ENCODE measurements around the gene NHSL2. TPM values are rescaled to one million over a fixed set of nuclear protein-coding genes. Genes with fewer than 3 reads are reported as not detected.

NHSL2 gene
- total RNA-seq, 2 experiments from 2014 or later = 0.21 to 0.50 TPM

DNA sequence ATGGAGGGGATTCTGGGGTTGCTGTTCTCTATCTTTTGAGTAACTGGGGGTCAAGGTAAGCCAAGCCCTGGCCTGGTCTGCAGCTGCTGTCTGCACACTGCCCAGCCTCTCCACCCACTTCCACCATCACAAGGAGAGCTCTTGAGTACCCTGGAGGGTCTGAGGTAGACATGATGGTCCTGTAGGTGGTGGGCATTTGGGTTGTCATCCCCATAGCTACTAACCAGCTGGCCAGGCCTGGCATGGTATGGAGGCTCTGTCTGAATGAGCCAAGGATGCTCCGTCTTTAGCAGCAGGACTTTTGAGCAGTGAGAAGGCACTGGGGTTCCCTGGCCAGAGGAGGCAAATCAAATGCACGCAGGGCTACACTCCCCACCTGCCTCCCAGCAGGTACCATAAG is 82.7 kb downstream of the NHSL2 start:
- CTCF ChIA-PET = interaction anchor here (0.7 kb wide), 2 partner anchors 28 to 1021 kb away, joined by 3 to 9 read pairs; no protein-coding TSS in a partner anchor
- H3K27me3 Mint-ChIP-seq = no peaks in the 10 kb centered on the region
- DNase-seq = no peak
- POLR2A ChIA-PET = interaction anchor here (0.6 kb wide), 1 partner anchor 68 kb away, joined by 3 read pairs; no protein-coding TSS in a partner anchor
- H3K4me1 Mint-ChIP-seq = peaks cover 10% of the 10 kb centered on the region
- no peak overlapping the region for H3K4me3 Mint-ChIP-seq
- H3K36me3 Mint-ChIP-seq (ENCODE audit: low read depth) = no peaks in the 10 kb centered on the region
- ATAC-seq = no peak
- intact Hi-C loops (cut with DNase I, micrococcal nuclease) = no loop called here
- H3K27ac Mint-ChIP-seq = no peak overlapping the region
- H3K9me3 Mint-ChIP-seq (ENCODE audit: low read depth) = no peaks in the 10 kb centered on the region

- H3K36me3 Mint-ChIP-seq (ENCODE audit: low read depth) = no peaks in the 10 kb centered on the region
- H3K9me3 Mint-ChIP-seq (ENCODE audit: low read depth) = no peaks in the 10 kb centered on the region
- DNase-seq (no peak), ATAC-seq (no peak)
- no peak overlapping the region for H3K4me3 Mint-ChIP-seq
- H3K27me3 Mint-ChIP-seq = no peaks in the 10 kb centered on the region
- CTCF ChIA-PET = no interaction called here
- H3K27ac Mint-ChIP-seq = no peak overlapping the region
- intact Hi-C loops (cut with DNase I, micrococcal nuclease) = no loop called here
- H3K4me1 Mint-ChIP-seq = peaks cover 10% of the 10 kb centered on the region
- POLR2A ChIA-PET = no interaction called here
These were observed 84.0 kb downstream of the NHSL2 start for GRCh38 chrX:71994601-71995000.

DNA sequence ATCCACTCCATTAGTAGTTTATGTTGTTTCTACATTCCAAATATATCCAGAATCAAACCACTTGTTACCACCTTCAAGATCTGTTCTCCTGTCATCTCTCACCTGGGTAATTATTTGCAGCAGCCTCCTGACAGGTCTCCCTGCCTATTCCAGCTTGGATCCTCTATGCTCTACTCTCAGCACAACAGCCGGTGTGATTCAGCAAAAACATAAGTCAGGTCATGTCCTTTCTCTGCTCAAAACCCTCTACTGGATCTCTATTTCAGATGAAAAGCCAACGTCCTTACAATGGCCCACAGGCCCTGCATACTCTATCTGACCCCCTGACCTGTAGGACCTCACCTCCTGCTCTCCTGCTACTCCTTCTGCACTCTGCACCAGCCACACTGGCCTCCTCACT is 84.5 kb downstream of the NHSL2 start:
- ATAC-seq = no peak
- Mint-ChIP-seq H3K9me3 (ENCODE audit: low read depth) (no peaks in the 10 kb centered on the region), H3K4me3 (no peak overlapping the region), H3K27me3 (no peaks in the 10 kb centered on the region), H3K27ac (no peak overlapping the region), H3K4me1 (peaks cover 10% of the 10 kb centered on the region), H3K36me3 (ENCODE audit: low read depth) (no peaks in the 10 kb centered on the region)
- ChIA-PET CTCF (no interaction called here), POLR2A (no interaction called here)
- DNase-seq = no peak
- intact Hi-C loops (cut with DNase I, micrococcal nuclease) = no loop called here

GRCh38 chrX:71996136-71996535 is 85.5 kb downstream of the NHSL2 start:
- intact Hi-C loops (cut with DNase I, micrococcal nuclease) = no loop called here
- POLR2A ChIA-PET = no interaction called here

GRCh38 chrX:71996826-71997225 is 86.2 kb downstream of the NHSL2 start:
- ChIA-PET POLR2A (no interaction called here), CTCF (interaction anchor here (0.5 to 1.1 kb wide), 2 partner anchors 44 to 55 kb away, joined by 3 read pairs; no protein-coding TSS in a partner anchor)
- DNase-seq (no peak), ATAC-seq (no peak)
- Mint-ChIP-seq H3K4me1 (peaks cover 10% of the 10 kb centered on the region), H3K4me3 (no peak overlapping the region), H3K36me3 (ENCODE audit: low read depth) (no peaks in the 10 kb centered on the region), H3K27me3 (peaks cover 2% of the 10 kb centered on the region), H3K27ac (no peak overlapping the region), H3K9me3 (ENCODE audit: low read depth) (no peaks in the 10 kb centered on the region)
- intact Hi-C loops (cut with DNase I, micrococcal nuclease) = no loop called here

More at GRCh38 chrX:71996136-71996535, 85.5 kb downstream of the NHSL2 start:
- Mint-ChIP-seq H3K4me3 (no peak overlapping the region), H3K27ac (no peak overlapping the region), H3K9me3 (ENCODE audit: low read depth) (no peaks in the 10 kb centered on the region), H3K4me1 (peaks cover 10% of the 10 kb centered on the region), H3K27me3 (peaks cover 2% of the 10 kb centered on the region), H3K36me3 (ENCODE audit: low read depth) (no peaks in the 10 kb centered on the region)
- CTCF ChIA-PET = no interaction called here
- ATAC-seq (no peak), DNase-seq (no peak)

- CTCF ChIA-PET = interaction anchor here (0.5 to 1.1 kb wide), 2 partner anchors 45 to 56 kb away, joined by 3 read pairs; no protein-coding TSS in a partner anchor
- ATAC-seq = no peak
- no peaks in the 10 kb centered on the region for H3K36me3 Mint-ChIP-seq (ENCODE audit: low read depth)
- POLR2A ChIA-PET = no interaction called here
- no peaks in the 10 kb centered on the region for H3K9me3 Mint-ChIP-seq (ENCODE audit: low read depth)
- intact Hi-C loops (cut with DNase I, micrococcal nuclease) = no loop called here
- DNase-seq = no peak
- H3K4me1 Mint-ChIP-seq = peaks cover 5% of the 10 kb centered on the region
- peaks cover 2% of the 10 kb centered on the region for H3K27me3 Mint-ChIP-seq
- no peak overlapping the region for H3K4me3 Mint-ChIP-seq
- H3K27ac Mint-ChIP-seq = no peak overlapping the region
These were observed 86.7 kb downstream of the NHSL2 start for GRCh38 chrX:71997320-71997719.

DNA sequence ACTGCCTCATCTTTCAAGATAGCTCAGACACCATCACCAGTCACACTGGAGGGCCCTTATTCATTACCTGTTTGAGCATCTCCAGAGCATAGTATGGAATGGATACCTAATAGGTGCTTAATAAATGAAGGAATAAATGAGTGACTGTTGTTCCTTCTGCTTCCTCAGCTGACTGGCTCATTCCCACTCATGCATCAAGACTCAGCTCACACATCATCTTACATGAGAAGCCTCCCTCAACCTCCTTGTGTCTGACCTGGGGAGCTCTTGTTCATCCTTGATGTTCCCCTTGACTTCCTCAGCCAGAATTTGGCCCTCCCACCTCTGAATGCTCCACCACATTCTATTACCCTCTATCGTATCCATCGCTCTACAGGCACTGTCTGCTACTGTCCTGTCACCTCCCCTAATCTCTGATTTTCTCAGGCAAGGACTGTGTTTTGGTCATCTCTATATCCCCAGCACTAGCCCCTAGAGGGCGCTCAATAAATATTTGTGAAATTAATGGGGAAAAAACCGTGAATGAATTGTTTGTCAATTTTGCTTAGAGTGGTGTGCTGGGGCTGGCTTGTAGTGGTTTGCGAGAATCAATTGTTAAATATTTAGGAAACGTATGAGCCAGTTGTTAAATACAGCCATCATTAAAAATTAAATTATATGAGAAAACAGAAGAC is 88.3 kb downstream of the NHSL2 start:
- no peaks in the 10 kb centered on the region for H3K36me3 Mint-ChIP-seq (ENCODE audit: low read depth)
- ATAC-seq (no peak), DNase-seq (peak; percentile 44)
- no peak overlapping the region for H3K27ac Mint-ChIP-seq
- H3K27me3 Mint-ChIP-seq = peaks cover 2% of the 10 kb centered on the region
- no peaks in the 10 kb centered on the region for H3K9me3 Mint-ChIP-seq (ENCODE audit: low read depth)
- no peak overlapping the region for H3K4me3 Mint-ChIP-seq
- no peaks in the 10 kb centered on the region for H3K4me1 Mint-ChIP-seq
- ChIA-PET POLR2A (no interaction called here), CTCF (interaction anchor here (0.6 to 1.4 kb wide), 6 partner anchors 11 to 278 kb away, joined by 3 to 6 read pairs (median 4); partner anchors contain the start of gene RPS4X)
- intact Hi-C loops (cut with DNase I, micrococcal nuclease) = loop anchor here (1.0 kb wide), 2 partner anchors 19 to 127 kb away; no protein-coding TSS in a partner anchor

DNA sequence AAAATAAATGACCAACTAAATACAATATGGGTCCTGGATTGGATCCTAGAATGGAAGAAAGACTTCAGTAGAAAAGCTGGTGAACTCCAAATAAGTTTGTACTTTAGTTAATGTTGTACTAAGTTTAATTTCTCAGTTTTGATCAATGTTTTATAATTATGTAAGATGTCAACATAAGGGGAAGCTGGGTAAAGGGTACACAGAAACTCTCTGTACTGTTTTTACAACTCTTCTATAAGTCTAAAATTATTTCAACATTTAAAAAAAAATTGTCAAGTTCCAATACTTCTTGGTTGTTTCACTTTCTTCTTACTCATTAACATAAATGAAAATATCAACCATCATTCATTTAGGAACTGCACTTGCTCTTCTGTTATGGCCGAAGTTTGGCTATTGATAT is 88.9 kb downstream of the NHSL2 start:
- ATAC-seq = no peak
- H3K27ac Mint-ChIP-seq = no peak overlapping the region
- peaks cover 2% of the 10 kb centered on the region for H3K27me3 Mint-ChIP-seq

DNA sequence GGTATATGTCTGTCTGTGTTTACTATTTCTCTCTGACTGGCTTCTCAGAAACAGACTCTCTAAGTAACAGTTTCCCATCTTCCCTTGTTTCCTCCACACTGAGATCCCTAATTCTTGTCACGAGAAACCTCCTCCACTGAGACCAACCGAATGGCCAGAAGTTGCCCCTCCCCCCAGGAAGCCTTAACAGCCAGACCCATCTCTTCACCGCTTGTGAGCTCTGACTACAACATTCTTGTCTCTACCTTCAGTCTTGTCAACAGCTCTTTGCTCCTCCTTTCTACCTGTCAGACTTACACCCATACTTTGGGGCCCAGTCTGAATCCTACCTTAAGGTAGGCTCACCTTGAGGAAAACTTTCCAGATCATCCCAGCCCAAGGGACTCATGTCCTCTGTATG is 90.8 kb downstream of the NHSL2 start:
- H3K27me3 Mint-ChIP-seq = peaks cover 2% of the 10 kb centered on the region
- DNase-seq (no peak), ATAC-seq (no peak)
- no peak overlapping the region for H3K27ac Mint-ChIP-seq
- intact Hi-C loops (cut with DNase I, micrococcal nuclease) = no loop called here
- H3K36me3 Mint-ChIP-seq (ENCODE audit: low read depth) = no peaks in the 10 kb centered on the region
- CTCF ChIA-PET = interaction anchor here (0.9 to 1.9 kb wide), 3 partner anchors 11 to 143 kb away, joined by 3 to 6 read pairs (median 4); no protein-coding TSS in a partner anchor
- H3K9me3 Mint-ChIP-seq (ENCODE audit: low read depth) = no peaks in the 10 kb centered on the region
- no peaks in the 10 kb centered on the region for H3K4me1 Mint-ChIP-seq
- POLR2A ChIA-PET = no interaction called here
- no peak overlapping the region for H3K4me3 Mint-ChIP-seq

More for the DNA sequence above, 88.9 kb downstream of the NHSL2 start:
- Mint-ChIP-seq H3K9me3 (ENCODE audit: low read depth) (no peaks in the 10 kb centered on the region), H3K4me1 (no peaks in the 10 kb centered on the region), H3K36me3 (ENCODE audit: low read depth) (no peaks in the 10 kb centered on the region), H3K4me3 (no peak overlapping the region)
- POLR2A ChIA-PET = interaction anchor here (0.6 kb wide), 1 partner anchor 154 kb away, joined by 12 read pairs; no protein-coding TSS in a partner anchor
- intact Hi-C loops (cut with DNase I, micrococcal nuclease) = loop anchor here (1.0 kb wide), 2 partner anchors 19 to 127 kb away; no protein-coding TSS in a partner anchor
- CTCF ChIA-PET = interaction anchor here (1.2 kb wide), 1 partner anchor 22 kb away, joined by 5 read pairs; no protein-coding TSS in a partner anchor
- no peak for DNase-seq

DNA sequence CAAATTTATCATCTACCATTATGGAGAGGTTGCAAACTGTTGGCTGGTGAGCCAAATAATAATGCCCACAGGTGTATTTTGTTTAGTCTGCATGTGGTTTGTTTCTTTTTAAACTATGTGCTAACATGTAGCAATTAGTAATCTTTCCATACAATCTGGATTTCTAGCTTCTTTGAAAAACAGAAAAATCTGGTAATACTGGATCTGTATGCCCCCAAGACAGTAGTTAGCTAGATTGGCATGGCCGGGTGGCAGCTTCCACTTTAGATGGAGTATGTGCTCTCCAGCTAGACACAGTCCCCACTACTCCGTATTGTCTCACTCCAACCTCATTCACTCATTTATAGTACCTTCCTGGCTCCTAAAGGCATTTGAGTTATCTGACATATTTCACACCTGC is 91.3 kb downstream of the NHSL2 start:
- Mint-ChIP-seq H3K27ac (no peak overlapping the region), H3K4me1 (no peaks in the 10 kb centered on the region), H3K36me3 (ENCODE audit: low read depth) (no peaks in the 10 kb centered on the region), H3K4me3 (no peak overlapping the region), H3K9me3 (ENCODE audit: low read depth) (no peaks in the 10 kb centered on the region), H3K27me3 (peaks cover 2% of the 10 kb centered on the region)
- no peak for DNase-seq
- ATAC-seq = no peak
- intact Hi-C loops (cut with DNase I, micrococcal nuclease) = no loop called here
- ChIA-PET CTCF (interaction anchor here (0.6 to 1.9 kb wide), 5 partner anchors 10 to 271 kb away, joined by 3 to 6 read pairs (median 3); no protein-coding TSS in a partner anchor), POLR2A (interaction anchor here (0.7 kb wide), 1 partner anchor 29 kb away, joined by 3 read pairs; no protein-coding TSS in a partner anchor)

DNA sequence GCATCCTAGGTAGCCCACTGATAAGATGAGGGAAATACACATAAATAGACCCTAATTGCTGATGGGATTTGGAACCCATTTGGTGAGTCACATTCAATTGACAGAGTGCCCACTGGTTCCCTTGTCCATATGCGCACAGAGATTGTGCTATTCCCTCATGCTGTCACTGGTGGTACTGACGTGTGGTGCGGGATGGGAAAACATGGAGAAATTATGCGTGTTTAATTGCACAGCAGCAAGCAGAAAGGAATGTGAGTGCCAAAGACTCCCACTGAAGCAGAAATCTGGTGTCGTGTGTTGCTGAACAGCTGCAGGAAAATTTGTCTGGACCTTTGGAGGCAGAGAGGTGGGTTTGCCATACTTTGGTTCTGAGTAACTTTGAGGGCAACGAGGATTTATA is 92.2 kb downstream of the NHSL2 start:
- CTCF ChIA-PET = interaction anchor here (1.0 kb wide), 2 partner anchors 15 to 19 kb away, joined by 3 read pairs; no protein-coding TSS in a partner anchor
- POLR2A ChIA-PET = no interaction called here
- ATAC-seq (no peak), DNase-seq (no peak)
- Mint-ChIP-seq H3K4me3 (no peak overlapping the region), H3K27ac (no peak overlapping the region), H3K9me3 (ENCODE audit: low read depth) (no peaks in the 10 kb centered on the region), H3K27me3 (peaks cover 2% of the 10 kb centered on the region), H3K36me3 (ENCODE audit: low read depth) (no peaks in the 10 kb centered on the region), H3K4me1 (no peaks in the 10 kb centered on the region)
- intact Hi-C loops (cut with DNase I, micrococcal nuclease) = no loop called here
